Caco-2 (cell line): Measurements from ENCODE around the gene PLOD1. TPM values are rescaled to one million over a fixed set of nuclear protein-coding genes. Genes with fewer than 3 reads are reported as not detected.
A peak's percentile ranks its signal among the peaks of the same experiment; 100 is the strongest.
"Not testable (repeated sequence)": the region's sequence is repeated elsewhere in the genome, so short reads cannot be mapped to it uniquely, and the experiment has no call there.

Source experiments
- BruUV-seq: library from RNA; stranded (reverse); fragments of 400-500 nt; replicated peaks from 2 replicates; lab custom pipeline; 2021; lab: Mats Ljungman, UMichigan
- CTCF ChIA-PET: fragments of 300-600 bp; sonication (Branson Sonifier 250); formaldehyde crosslinking; loops from one replicate; lab custom pipeline; 2022; ENCODE audit warnings: antibody characterized with exemption; lab: Charles Lee
- POLR2A ChIA-PET: fragments of 300-600 bp; sonication (Branson Sonifier 250); formaldehyde crosslinking; loops from one replicate; lab custom pipeline; 2022; ENCODE audit warnings: antibody characterized with exemption; lab: Charles Lee
- DNase-seq, 2 experiments: peaks; one replicate each; pipeline versions ENCODE4 v3.0.0 to v3.0.0-alpha.2; 2020 to 2022
- H3K27me3 ChIP-seq: replicated peaks from 2 replicates; pipeline ENCODE4 v1.6.0; 2011; ENCODE audit warnings: low read length; ENCODE audit not compliant: control insufficient read depth, insufficient read depth
- H3K36me3 ChIP-seq: 2 replicates; pipeline ENCODE4 v1.5.1; 2011; ENCODE audit warnings: low read length; ENCODE audit not compliant: control insufficient read depth, insufficient read depth
- H3K4me1 ChIP-seq: fragments of 250-450 bp; sonication (Bioruptor Pico); 2 replicates; pipeline ENCODE4 v1.5.1; 2020; ENCODE audit warnings: mild to moderate bottlenecking
- H3K4me3 ChIP-seq: 2 replicates; pipeline ENCODE4 v1.5.1; 2011; ENCODE audit warnings: low read depth, mild to moderate bottlenecking, control low read depth, low read length
- H3K9me3 ChIP-seq: fragments of 250-450 bp; sonication (Bioruptor Pico); 2 replicates; pipeline ENCODE4 v1.5.1; 2020; ENCODE audit warnings: mild to moderate bottlenecking, moderate library complexity
- H3K27ac Mint-ChIP-seq: one replicate; pipeline ENCODE4 v1.8.0; 2022; ENCODE audit warnings: mixed read lengths; ENCODE audit not compliant: unreplicated experiment
- H3K27me3 Mint-ChIP-seq: one replicate; pipeline ENCODE4 v1.8.0; 2022; ENCODE audit warnings: mixed read lengths; ENCODE audit not compliant: insufficient read depth, unreplicated experiment
- H3K36me3 Mint-ChIP-seq: one replicate; pipeline ENCODE4 v1.8.0; 2022; ENCODE audit warnings: mild to moderate bottlenecking, mixed read lengths; ENCODE audit not compliant: insufficient read depth, unreplicated experiment
- H3K4me1 Mint-ChIP-seq: one replicate; pipeline ENCODE4 v1.8.0; 2022; ENCODE audit warnings: low read depth, mixed read lengths; ENCODE audit not compliant: unreplicated experiment
- H3K4me3 Mint-ChIP-seq: one replicate; pipeline ENCODE4 v1.8.0; 2022; ENCODE audit warnings: mild to moderate bottlenecking, moderate library complexity, mixed read lengths; ENCODE audit not compliant: unreplicated experiment
- H3K9me3 Mint-ChIP-seq: one replicate; pipeline ENCODE4 v1.8.0; 2022; ENCODE audit warnings: mixed read lengths; ENCODE audit not compliant: unreplicated experiment
- CTCF ChIP-seq, 2 experiments: fragments of 200-600 bp in 1 of 2; IDR thresholded peaks; 1 replicate in 1 of 2; 2 replicates in 1 of 2; pipeline versions ENCODE4 v1.5.1 to v1.8.0; 2011 to 2022; ENCODE audit warnings: antibody characterized with exemption in 1 of 2, control low read depth in 1 of 2, inconsistent platforms in 1 of 2, low read depth in 1 of 2, low read length in 1 of 2, mild to moderate bottlenecking in 1 of 2, moderate library complexity in 1 of 2; ENCODE audit not compliant: insufficient read depth in 1 of 2, severe bottlenecking in 1 of 2, unreplicated experiment in 1 of 2
- intact Hi-C: fragments of 100-400 bp; cut with micrococcal nuclease; formaldehyde crosslinking; loops from one replicate; pipeline ENCODE4 v1.10.0; 2022; ENCODE audit not compliant: unreplicated experiment
- total RNA-seq: library from RNA; stranded (reverse); gene quantifications from 2 replicates; pipeline ENCODE4 v1.2.3, GENCODE V29; 2022

PLOD1 gene
- total RNA-seq, 1 experiment from 2014 or later = 89.3 TPM

GRCh38 chr1:11898086-11898785 is 36.3 kb upstream of the PLOD1 start:
- no peak for DNase-seq
- Mint-ChIP-seq H3K27me3 (peaks cover 5% of the 10 kb centered on the region), H3K27ac (no peak overlapping the region), H3K4me3 (no peak overlapping the region), H3K9me3 (no peaks in the 10 kb centered on the region), H3K4me1 (no peaks in the 10 kb centered on the region), H3K36me3 (no peaks in the 10 kb centered on the region)
- ChIA-PET POLR2A (no interaction called here), CTCF (interaction anchor here (1.0 kb wide), 1 partner anchor 60 kb away, joined by 3 read pairs; no protein-coding TSS in a partner anchor)
- Histone ChIP-seq H3K36me3 (no peaks in the 10 kb centered on the region), H3K4me3 (no peak overlapping the region), H3K9me3 (no peaks in the 10 kb centered on the region), H3K27me3 (no peaks in the 10 kb centered on the region), H3K4me1 (no peaks in the 10 kb centered on the region)
- intact Hi-C loops = no loop called here
- no peak for TF ChIP-seq CTCF (IDR thresholded peaks at IDR 0.05; ENCODE audit: insufficient read depth in 1 of 2, low read depth in 1 of 2, low read length in 1 of 2, severe bottlenecking in 1 of 2, unreplicated experiment in 1 of 2)
- no TSS peak for BruUV-seq

GRCh38 chr1:11898831-11899467 is 35.6 kb upstream of the PLOD1 start:
- no peak for TF ChIP-seq CTCF (IDR thresholded peaks at IDR 0.05; ENCODE audit: insufficient read depth in 1 of 2, low read depth in 1 of 2, low read length in 1 of 2, severe bottlenecking in 1 of 2, unreplicated experiment in 1 of 2)
- POLR2A ChIA-PET = interaction anchor here (0.9 kb wide), 1 partner anchor 9 kb away, joined by 8 read pairs; no protein-coding TSS in a partner anchor
- BruUV-seq = no TSS peak
- Histone ChIP-seq H3K4me1 (no peaks in the 10 kb centered on the region), H3K4me3 (no peak overlapping the region), H3K27me3 (no peaks in the 10 kb centered on the region), H3K9me3 (no peaks in the 10 kb centered on the region), H3K36me3 (no peaks in the 10 kb centered on the region)
- CTCF ChIA-PET = interaction anchor here (1.0 kb wide), 1 partner anchor 60 kb away, joined by 3 read pairs; no protein-coding TSS in a partner anchor
- Mint-ChIP-seq H3K36me3 (no peaks in the 10 kb centered on the region), H3K27me3 (peaks cover 5% of the 10 kb centered on the region), H3K4me1 (no peaks in the 10 kb centered on the region), H3K4me3 (no peak overlapping the region), H3K9me3 (no peaks in the 10 kb centered on the region), H3K27ac (no peak overlapping the region)
- intact Hi-C loops = no loop called here
- peak in 1 of 2 experiments; percentile 52 for DNase-seq

GRCh38 chr1:11901446-11901845 is 33.1 kb upstream of the PLOD1 start:
- H3K27me3 Mint-ChIP-seq, H3K27me3 ChIP-seq, intact Hi-C loops, BruUV-seq, H3K9me3 Mint-ChIP-seq, H3K36me3 ChIP-seq, POLR2A ChIA-PET, CTCF ChIA-PET, H3K9me3 ChIP-seq, H3K4me1 ChIP-seq, H3K36me3 Mint-ChIP-seq, H3K27ac Mint-ChIP-seq, H3K4me1 Mint-ChIP-seq, H3K4me3 ChIP-seq, H3K4me3 Mint-ChIP-seq: not testable (repeated sequence)
- peak in 1 of 2 experiments; percentile 20 for DNase-seq
